Measurements from ENCODE around the gene SOCS7. TPM values are rescaled to one million over a fixed set of nuclear protein-coding genes. Genes with fewer than 3 reads are reported as not detected.

The SOCS7 gene
- polyA plus RNA-seq, 1 donor (not counting 4 experiments of a cell fraction or from before 2014, with no cell fraction given), result 7.5 TPM

GRCh38 chr17:38344420-38344745 lies 7.3 kb upstream of the SOCS7 start:
- H3K27ac ChIP-seq (ENCODE audit: control insufficient read depth, insufficient read depth, low read length), result no peak overlapping the region
- no peak overlapping the region for H3K9ac ChIP-seq (ENCODE audit: control insufficient read depth, extremely low read depth, insufficient read depth, low read length)
- H3K9me1 ChIP-seq (ENCODE audit: control insufficient read depth, extremely low read depth, insufficient read depth, low read length), result no peaks in the 10 kb centered on the region
- no peak for FAIRE-seq
- no peaks in the 10 kb centered on the region for H3K36me3 ChIP-seq (ENCODE audit: control insufficient read depth in 2 of 2, extremely low read depth in 1 of 2, insufficient read depth in 2 of 2, low read length in 2 of 2)
- dilution Hi-C loops (cut with MboI; ENCODE audit: extremely low pct_ligation_motif_present, low sequenced_read_pairs), result no loop called here
- H4K20me1 ChIP-seq (ENCODE audit: control insufficient read depth, extremely low read depth, insufficient read depth, low read length), result no peaks in the 10 kb centered on the region
- no peak overlapping the region for H2AFZ ChIP-seq (ENCODE audit: control insufficient read depth, low read length)
- DNase-seq (ENCODE audit: low read depth, low spot score), result no peak
- no peak overlapping the region for H3K4me2 ChIP-seq (ENCODE audit: control insufficient read depth, extremely low read depth, insufficient read depth, low read depth, low read length)
- H3K9me3 ChIP-seq (ENCODE audit: control insufficient read depth, low read depth, low read length), result no peaks in the 10 kb centered on the region
- no peaks in the 10 kb centered on the region for H3K79me2 ChIP-seq (ENCODE audit: control insufficient read depth, insufficient read depth, low read length)
- H3K4me1 ChIP-seq (ENCODE audit: control insufficient read depth, extremely low read depth, insufficient read depth, low read length), result peaks cover 4% of the 10 kb centered on the region
- H3K27me3 ChIP-seq (ENCODE audit: control insufficient read depth, extremely low read depth, insufficient read depth, low read length), result peaks cover 7% of the 10 kb centered on the region
- no peak overlapping the region for H3K4me3 ChIP-seq (ENCODE audit: control insufficient read depth in 2 of 3, extremely low read depth in 1 of 3, insufficient read depth in 2 of 3, low read depth in 1 of 3, low read length in 3 of 3)
- TF ChIP-seq CTCF (optimal IDR thresholded peaks at IDR 0.05 in 1 of 3, IDR thresholded peaks at IDR 0.05 in 1 of 3, conservative IDR thresholded peaks at IDR 0.05 in 1 of 3; ENCODE audit: extremely low read depth in 1 of 3, insufficient read depth in 2 of 3, low read length in 3 of 3) (no peak), EZH2 (IDR thresholded peaks at IDR 0.05; ENCODE audit: low read length) (no peak)

- Histone ChIP-seq H3K4me3 (ENCODE audit: control insufficient read depth in 2 of 3, extremely low read depth in 1 of 3, insufficient read depth in 2 of 3, low read depth in 1 of 3, low read length in 3 of 3) (no peak overlapping the region), H3K36me3 (ENCODE audit: control insufficient read depth in 2 of 2, extremely low read depth in 1 of 2, insufficient read depth in 2 of 2, low read length in 2 of 2) (no peaks in the 10 kb centered on the region), H3K9me1 (ENCODE audit: control insufficient read depth, extremely low read depth, insufficient read depth, low read length) (no peaks in the 10 kb centered on the region), H3K27ac (ENCODE audit: control insufficient read depth, insufficient read depth, low read length) (no peak overlapping the region), H3K79me2 (ENCODE audit: control insufficient read depth, insufficient read depth, low read length) (no peaks in the 10 kb centered on the region), H3K9me3 (ENCODE audit: control insufficient read depth, low read depth, low read length) (no peaks in the 10 kb centered on the region), H3K9ac (ENCODE audit: control insufficient read depth, extremely low read depth, insufficient read depth, low read length) (no peak overlapping the region), H3K4me1 (ENCODE audit: control insufficient read depth, extremely low read depth, insufficient read depth, low read length) (peaks cover 4% of the 10 kb centered on the region), H2AFZ (ENCODE audit: control insufficient read depth, low read length) (no peak overlapping the region), H3K27me3 (ENCODE audit: control insufficient read depth, extremely low read depth, insufficient read depth, low read length) (peaks cover 7% of the 10 kb centered on the region), H4K20me1 (ENCODE audit: control insufficient read depth, extremely low read depth, insufficient read depth, low read length) (no peaks in the 10 kb centered on the region), H3K4me2 (ENCODE audit: control insufficient read depth, extremely low read depth, insufficient read depth, low read depth, low read length) (no peak overlapping the region)
- no peak for TF ChIP-seq EZH2 (IDR thresholded peaks at IDR 0.05; ENCODE audit: low read length)
- no peak for TF ChIP-seq CTCF (optimal IDR thresholded peaks at IDR 0.05 in 1 of 3, IDR thresholded peaks at IDR 0.05 in 1 of 3, conservative IDR thresholded peaks at IDR 0.05 in 1 of 3; ENCODE audit: extremely low read depth in 1 of 3, insufficient read depth in 2 of 3, low read length in 3 of 3)
- dilution Hi-C loops (cut with MboI; ENCODE audit: extremely low pct_ligation_motif_present, low sequenced_read_pairs), result no loop called here
- DNase-seq (ENCODE audit: low read depth, low spot score) (no peak), FAIRE-seq (no peak)
Measured at GRCh38 chr17:38345743-38346142, 5.9 kb upstream of the SOCS7 start.

Measured in keratinocyte (primary cell).